Activated B cell treated with CpG ODN at 0.5 μM for 24 hours (primary cell): ENCODE results near the gene GALNTL6. TPM values are rescaled to one million over a fixed set of nuclear protein-coding genes. Genes with fewer than 3 reads are reported as not detected.

Source experiments
- ATAC-seq: fragments of 200-7000 bp; cut with Tn5 transposase; one replicate; pipeline ENCODE4 v1.10.0; 2021; ENCODE audit warnings: low read depth, mild to moderate bottlenecking, moderate library complexity
- CTCF ChIA-PET: fragments of 350-600 bp; sonication (Branson Sonifier 250); formaldehyde crosslinking; loops from one replicate; lab custom pipeline; 2021; ENCODE audit warnings: antibody characterized with exemption; lab: Charles Lee
- POLR2A ChIA-PET: fragments of 350-600 bp; sonication (Branson Sonifier 250); formaldehyde crosslinking; loops from one replicate; lab custom pipeline; 2021; ENCODE audit warnings: antibody characterized with exemption; lab: Charles Lee
- DNase-seq: peaks from one replicate; pipeline ENCODE4 v3.0.0; 2022
- H3K27ac Mint-ChIP-seq: one replicate; pipeline ENCODE4 v1.8.0; 2020; ENCODE audit warnings: mixed read lengths
- H3K27me3 Mint-ChIP-seq: one replicate; pipeline ENCODE4 v1.8.0; 2021; ENCODE audit warnings: mixed read lengths
- H3K36me3 Mint-ChIP-seq: one replicate; pipeline ENCODE4 v1.8.0; 2021; ENCODE audit warnings: low read depth, mixed read lengths
- H3K4me1 Mint-ChIP-seq: one replicate; pipeline ENCODE4 v1.8.0; 2021; ENCODE audit warnings: mixed read lengths
- H3K4me3 Mint-ChIP-seq: one replicate; pipeline ENCODE4 v1.8.0; 2020; ENCODE audit warnings: mild to moderate bottlenecking, mixed read lengths
- H3K9me3 Mint-ChIP-seq: one replicate; pipeline ENCODE4 v1.8.0; 2020; ENCODE audit warnings: mixed read lengths
- intact Hi-C: fragments of 100-400 bp; cut with micrococcal nuclease; formaldehyde crosslinking; loops from one replicate; pipeline ENCODE4 v1.15.1; 2024
- total RNA-seq: library from RNA; stranded (reverse); gene quantifications from 2 replicates; pipeline ENCODE4 v1.2.3, GENCODE V29; 2022
- TF ChIP-seq, protein P1 (sequence below): fragments of 200-600 bp; IDR thresholded peaks from one replicate; pipeline ENCODE4 v1.8.0; 2022; ENCODE audit warnings: antibody characterized with exemption, mild to moderate bottlenecking

GALNTL6 gene
- total RNA-seq, 1 donor from 2014 or later, result 0.20 TPM

DNA sequence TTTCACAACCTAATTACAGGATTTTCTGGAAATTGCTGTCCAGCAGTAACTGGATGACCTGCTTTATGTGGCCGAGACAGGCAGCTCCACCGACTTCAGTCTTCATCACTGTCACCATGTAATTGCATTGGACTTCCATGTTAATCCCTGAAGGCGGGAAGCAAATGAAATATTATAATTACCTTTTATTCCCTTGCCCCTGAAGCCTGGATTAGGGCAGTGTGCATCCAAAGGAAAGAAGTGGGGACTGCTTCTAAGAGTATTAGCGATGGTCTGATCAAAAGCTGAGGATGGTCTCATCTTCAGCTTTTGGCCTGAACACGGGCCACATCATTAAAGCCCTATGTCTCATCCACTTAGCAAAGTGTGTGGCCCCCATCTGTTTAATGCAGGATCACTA, 1043.8 kb downstream of the GALNTL6 start:
- ChIA-PET CTCF (no interaction called here), POLR2A (no interaction called here)
- H3K4me3 Mint-ChIP-seq, result no peak overlapping the region
- no peaks in the 10 kb centered on the region for H3K36me3 Mint-ChIP-seq
- H3K27ac Mint-ChIP-seq, result no peak overlapping the region
- DNase-seq, result no peak
- peaks cover under 1% of the 10 kb centered on the region for H3K9me3 Mint-ChIP-seq
- H3K27me3 Mint-ChIP-seq, result no peaks in the 10 kb centered on the region
- ATAC-seq, result no peak
- H3K4me1 Mint-ChIP-seq, result no peaks in the 10 kb centered on the region
- TF ChIP-seq, protein P1, sequence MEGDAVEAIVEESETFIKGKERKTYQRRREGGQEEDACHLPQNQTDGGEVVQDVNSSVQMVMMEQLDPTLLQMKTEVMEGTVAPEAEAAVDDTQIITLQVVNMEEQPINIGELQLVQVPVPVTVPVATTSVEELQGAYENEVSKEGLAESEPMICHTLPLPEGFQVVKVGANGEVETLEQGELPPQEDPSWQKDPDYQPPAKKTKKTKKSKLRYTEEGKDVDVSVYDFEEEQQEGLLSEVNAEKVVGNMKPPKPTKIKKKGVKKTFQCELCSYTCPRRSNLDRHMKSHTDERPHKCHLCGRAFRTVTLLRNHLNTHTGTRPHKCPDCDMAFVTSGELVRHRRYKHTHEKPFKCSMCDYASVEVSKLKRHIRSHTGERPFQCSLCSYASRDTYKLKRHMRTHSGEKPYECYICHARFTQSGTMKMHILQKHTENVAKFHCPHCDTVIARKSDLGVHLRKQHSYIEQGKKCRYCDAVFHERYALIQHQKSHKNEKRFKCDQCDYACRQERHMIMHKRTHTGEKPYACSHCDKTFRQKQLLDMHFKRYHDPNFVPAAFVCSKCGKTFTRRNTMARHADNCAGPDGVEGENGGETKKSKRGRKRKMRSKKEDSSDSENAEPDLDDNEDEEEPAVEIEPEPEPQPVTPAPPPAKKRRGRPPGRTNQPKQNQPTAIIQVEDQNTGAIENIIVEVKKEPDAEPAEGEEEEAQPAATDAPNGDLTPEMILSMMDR, result no peak
- intact Hi-C loops, result no loop called here

DNA sequence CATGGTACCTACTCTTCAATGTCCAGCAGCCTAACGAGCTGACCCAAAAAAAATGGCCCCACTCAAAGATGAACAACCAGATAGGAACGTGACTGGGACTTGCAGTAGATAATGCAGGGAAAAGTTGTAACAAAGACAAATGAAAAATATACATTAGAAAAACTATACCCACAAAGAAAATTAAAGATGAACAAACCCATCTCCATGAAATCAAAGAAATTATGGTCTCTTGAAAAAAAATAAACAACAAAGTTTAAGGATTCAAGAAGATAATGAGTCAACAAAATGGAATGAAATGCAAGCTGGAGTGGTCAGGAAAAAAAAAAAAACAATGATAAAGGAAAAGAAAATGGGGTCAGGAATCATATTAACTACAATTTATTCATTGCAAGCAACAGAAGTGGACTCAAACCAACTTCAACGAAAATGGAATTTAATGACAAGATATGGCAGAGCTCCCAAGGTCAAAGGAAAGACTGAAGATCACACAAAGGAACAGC, 1045.6 kb downstream of the GALNTL6 start:
- ATAC-seq, result no peak
- intact Hi-C loops, result no loop called here
- TF ChIP-seq, protein P1, result no peak
- ChIA-PET POLR2A (no interaction called here), CTCF (no interaction called here)
- no peak overlapping the region for H3K27ac Mint-ChIP-seq
- no peaks in the 10 kb centered on the region for H3K4me1 Mint-ChIP-seq
- H3K9me3 Mint-ChIP-seq, result peaks cover 2% of the 10 kb centered on the region
- H3K4me3 Mint-ChIP-seq, result no peak overlapping the region
- DNase-seq, result no peak
- H3K27me3 Mint-ChIP-seq, result no peaks in the 10 kb centered on the region
- no peaks in the 10 kb centered on the region for H3K36me3 Mint-ChIP-seq

DNA sequence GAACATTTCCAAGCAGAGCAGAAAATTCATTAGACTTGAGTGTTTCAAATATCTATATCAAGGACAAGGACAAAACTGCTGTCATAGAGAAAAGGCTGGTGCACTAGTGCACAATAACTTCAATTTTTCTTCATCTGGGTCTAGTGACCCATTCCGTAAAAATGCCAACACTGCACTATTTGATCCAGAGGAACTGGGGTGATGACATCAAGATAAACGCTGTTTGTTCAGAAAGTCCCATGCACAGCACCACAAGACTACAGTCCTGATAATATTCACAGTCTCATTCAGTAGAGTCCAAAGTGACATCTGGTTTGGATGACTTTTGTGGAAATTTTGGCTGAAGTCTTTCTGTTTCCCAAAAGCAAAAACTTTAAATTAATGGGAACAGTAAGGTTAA, 1051.9 kb downstream of the GALNTL6 start:
- Mint-ChIP-seq H3K27me3 (no peaks in the 10 kb centered on the region), H3K4me1 (no peaks in the 10 kb centered on the region)
- TF ChIP-seq, protein P1, result no peak

DNA sequence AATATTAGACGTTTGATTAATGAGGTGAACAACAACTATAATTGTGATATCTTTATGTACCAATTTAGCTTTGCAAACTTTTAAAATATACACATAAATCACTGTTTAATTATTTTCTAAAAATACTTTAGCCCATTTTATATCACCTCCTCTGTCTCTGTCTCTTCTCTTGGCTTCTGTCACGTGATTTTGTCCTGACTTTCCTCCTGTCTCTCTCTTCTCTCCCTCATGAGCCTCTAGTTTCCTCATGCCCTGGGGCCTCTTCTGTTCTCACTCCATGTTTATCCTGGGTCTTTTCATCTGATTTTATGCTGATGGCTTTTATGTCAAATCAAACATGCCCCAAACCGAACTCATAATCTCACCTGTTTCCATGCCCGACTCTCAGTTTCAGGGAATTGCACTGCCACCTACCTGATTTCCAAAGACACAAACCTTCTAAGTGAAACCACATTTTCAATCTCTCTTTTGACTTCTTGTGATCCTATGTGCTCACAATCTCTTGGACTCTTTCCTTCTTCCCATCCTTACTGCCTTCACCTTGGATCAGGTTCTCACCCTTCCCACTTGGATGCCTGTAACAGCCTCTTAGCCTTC, 1052.4 kb downstream of the GALNTL6 start:
- H3K36me3 Mint-ChIP-seq, result no peaks in the 10 kb centered on the region
- no peak for ATAC-seq
- H3K9me3 Mint-ChIP-seq, result peaks cover 6% of the 10 kb centered on the region
- H3K27me3 Mint-ChIP-seq, result no peaks in the 10 kb centered on the region
- H3K27ac Mint-ChIP-seq, result no peak overlapping the region
- TF ChIP-seq, protein P1, result no peak
- ChIA-PET POLR2A (no interaction called here), CTCF (no interaction called here)
- no peak for DNase-seq
- H3K4me3 Mint-ChIP-seq, result no peak overlapping the region
- no peaks in the 10 kb centered on the region for H3K4me1 Mint-ChIP-seq
- intact Hi-C loops, result no loop called here

More for the DNA sequence above, 1051.9 kb downstream of the GALNTL6 start:
- intact Hi-C loops, result no loop called here
- ATAC-seq, result no peak
- no peak for DNase-seq
- Mint-ChIP-seq H3K4me3 (no peak overlapping the region), H3K9me3 (peaks cover 6% of the 10 kb centered on the region), H3K36me3 (no peaks in the 10 kb centered on the region), H3K27ac (no peak overlapping the region)
- CTCF ChIA-PET, result no interaction called here
- POLR2A ChIA-PET, result no interaction called here

DNA sequence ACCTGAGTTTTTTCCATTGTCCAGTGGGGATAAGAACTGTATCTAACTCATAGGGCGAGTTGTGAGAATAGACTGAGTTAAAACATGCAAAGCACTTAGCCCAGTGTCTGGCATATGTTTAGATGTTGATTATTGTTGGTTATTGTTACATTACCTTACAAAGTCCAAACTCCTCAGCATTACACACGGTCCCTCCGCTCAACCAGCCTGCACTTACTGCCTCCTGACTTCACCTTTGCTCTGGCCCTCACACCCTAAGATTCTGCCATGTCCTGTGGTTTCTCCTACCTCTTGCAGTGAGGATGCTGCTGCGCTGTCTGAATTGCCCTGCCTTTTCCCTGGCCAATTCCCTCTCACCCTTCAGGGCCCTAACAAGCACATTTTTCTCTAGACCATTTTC, 1053.2 kb downstream of the GALNTL6 start:
- intact Hi-C loops, result no loop called here
- TF ChIP-seq, protein P1, result no peak
- Mint-ChIP-seq H3K27ac (no peak overlapping the region), H3K9me3 (peaks cover 6% of the 10 kb centered on the region), H3K36me3 (no peaks in the 10 kb centered on the region), H3K4me3 (no peak overlapping the region), H3K27me3 (no peaks in the 10 kb centered on the region), H3K4me1 (no peaks in the 10 kb centered on the region)
- DNase-seq (no peak), ATAC-seq (no peak)
- ChIA-PET POLR2A (no interaction called here), CTCF (no interaction called here)
